Activated T-cell treated with anti-CD3 and anti-CD28 coated beads, Interleukin-2, amount 50 U/mL, for 48 hours (primary cell): ENCODE measurements around the gene HMSD.

Experiments used
- DNase-seq, 2 experiments: peaks; one replicate each; pipeline ENCODE4 v3.0.0-alpha.2; 2020

Gene HMSD

GRCh38 chr18:63997041-63997440, 47.9 kb downstream of the HMSD start:
- no peak for DNase-seq

- DNase-seq, result no peak
Measured at GRCh38 chr18:63997606-63998005, 48.5 kb downstream of the HMSD start.

- no peak for DNase-seq
Measured at GRCh38 chr18:63999871-64000270, 50.8 kb downstream of the HMSD start.

GRCh38 chr18:64002581-64002980, 53.5 kb downstream of the HMSD start:
- no peak for DNase-seq

GRCh38 chr18:64009305-64009704, 60.2 kb downstream of the HMSD start:
- no peak for DNase-seq
